Measurements from ENCODE around the gene TP53RK. TPM values are rescaled to one million over a fixed set of nuclear protein-coding genes. Genes with fewer than 3 reads are reported as not detected.

TP53RK gene
- total and polyA plus RNA-seq, 2 of the 13 experiments (the other 11 are each of a cell fraction or from before 2014, with no cell fraction given) = 12.9 to 25.5 TPM

- TF ChIP-seq THAP9 (CRISPR knock-in tag; IDR thresholded peaks at IDR 0.05; ENCODE audit: borderline replicate concordance) (no peak), PITX1 (CRISPR knock-in tag; IDR thresholded peaks at IDR 0.05) (no peak), ZC3H13 (CRISPR knock-in tag; IDR thresholded peaks at IDR 0.05) (no peak), NRL (CRISPR knock-in tag; IDR thresholded peaks at IDR 0.05; ENCODE audit: borderline replicate concordance) (no peak), ZNF143 (CRISPR knock-in tag; IDR thresholded peaks at IDR 0.05) (no peak), MXD4 (CRISPR knock-in tag; IDR thresholded peaks at IDR 0.05) (no peak), ZNF704 (CRISPR knock-in tag; IDR thresholded peaks at IDR 0.05; ENCODE audit: borderline replicate concordance) (no peak)
These were observed 12.3 kb upstream of the TP53RK start (continued) for GRCh38 chr20:46701556-46701955.

GRCh38 chr20:46701057-46701456, 11.8 kb upstream of the TP53RK start:
- CTCF ChIA-PET (ENCODE audit: low intra/inter-chr PET ratio, low total read pairs) = interaction anchor here (3.7 kb wide), 1 partner anchor 180 kb away, joined by 45 read pairs; no protein-coding TSS in a partner anchor

More at GRCh38 chr20:46701057-46701456, 11.8 kb upstream of the TP53RK start:
- Histone ChIP-seq H3K9me3 (ENCODE audit: low read length) (peaks cover under 1% of the 10 kb centered on the region; the same call in 1 of the 2 replicates), H3K27ac (ENCODE audit: extremely low read length, insufficient read depth, low read length) (no peak overlapping the region), H3K79me2 (ENCODE audit: insufficient read depth, low read length) (no peaks in the 10 kb centered on the region), H2AFZ (ENCODE audit: low read length) (no peak overlapping the region), H3K4me2 (ENCODE audit: low read depth, low read length) (no peak overlapping the region), H3K36me3 (replicated peaks in 1 of 2; ENCODE audit: control insufficient read depth in 1 of 2, insufficient read depth in 2 of 2, low read length in 2 of 2) (no peaks in the 10 kb centered on the region), H3K4me1 (ENCODE audit: insufficient read depth, low read length) (peaks cover 64% of the 10 kb centered on the region), H3K9ac (ENCODE audit: insufficient read depth, low read depth, low read length) (no peak overlapping the region), H4K20me1 (ENCODE audit: insufficient read depth, low read length) (no peaks in the 10 kb centered on the region), H3K27me3 (ENCODE audit: control insufficient read depth in 1 of 2, insufficient read depth in 2 of 2, low read length in 2 of 2) (no peaks in the 10 kb centered on the region), H3K4me3 (replicated peaks in 1 of 3; ENCODE audit: insufficient read depth in 1 of 3, low read depth in 2 of 3, low read length in 3 of 3) (no peak overlapping the region)
- BruUV-seq (replicated peaks) = no TSS peak
- 0 out of 2 replicates have a peak, but pooled peaks have one; percentile 0 for TF ChIP-seq PRDM15 (CRISPR knock-in tag; IDR thresholded peaks at IDR 0.05)
- TF ChIP-seq GPBP1L1 (CRISPR knock-in tag; IDR thresholded peaks at IDR 0.05) = no peak
- WGBS (ENCODE audit: low lambda C conversion rate) = 29% methylated on average over 2 of the region's 2 CpGs
- FAIRE-seq (no peak), DNase-seq (ENCODE audit: low spot score) (no peak), ATAC-seq (no peak)
- intact Hi-C loops (cut with micrococcal nuclease; ENCODE audit: unreplicated experiment) = no loop called here
- POLR2A ChIA-PET = no interaction called here
- in situ Hi-C loops (cut with HindIII; ENCODE audit: extremely low pct_ligation_motif_present, low pct_unique_long_range_greater_than_20kb) = no loop called here

Measured in HepG2 (cell line).